ENCODE measurements around the gene LRRC45.

Gene LRRC45

GRCh38 chr17:81994593-81995462, 28.3 kb upstream of the LRRC45 start:
- no peak for DNase-seq

- no peak for DNase-seq
These were observed 27.5 kb upstream of the LRRC45 start for GRCh38 chr17:81995463-81996231.

- no peak for DNase-seq
These were observed 26.8 kb upstream of the LRRC45 start for GRCh38 chr17:81996232-81996756.

GRCh38 chr17:81996757-81997441, 26.2 kb upstream of the LRRC45 start:
- no peak for DNase-seq

GRCh38 chr17:81998212-81998611, 24.9 kb upstream of the LRRC45 start:
- no peak for DNase-seq

- no peak for DNase-seq
These were observed 24.2 kb upstream of the LRRC45 start for GRCh38 chr17:81998691-81999438.

GRCh38 chr17:81999587-81999975, 23.5 kb upstream of the LRRC45 start:
- DNase-seq = no peak

GRCh38 chr17:81999976-82000802, 22.9 kb upstream of the LRRC45 start:
- DNase-seq = no peak

- no peak for DNase-seq
These were observed 22.1 kb upstream of the LRRC45 start for GRCh38 chr17:82000803-82001570.

- DNase-seq = no peak
These were observed 21.5 kb upstream of the LRRC45 start for GRCh38 chr17:82001571-82002056.

GRCh38 chr17:82003411-82004381, 19.4 kb upstream of the LRRC45 start:
- DNase-seq = no peak

- no peak for DNase-seq
These were observed 18.3 kb upstream of the LRRC45 start for GRCh38 chr17:82004517-82005455.

GRCh38 chr17:82005701-82006348, 17.3 kb upstream of the LRRC45 start:
- DNase-seq = no peak

- DNase-seq = no peak
These were observed 16.5 kb upstream of the LRRC45 start for GRCh38 chr17:82006468-82007227.

- DNase-seq = no peak
These were observed 15.9 kb upstream of the LRRC45 start for GRCh38 chr17:82007228-82007494.

GRCh38 chr17:82007495-82008257, 15.4 kb upstream of the LRRC45 start:
- no peak for DNase-seq

Data from stimulated activated naive CD4-positive, alpha-beta T cell (primary cell).